ENCODE measurements around the gene ARID1B. TPM values are rescaled to one million over a fixed set of nuclear protein-coding genes. Genes with fewer than 3 reads are reported as not detected.

Gene ARID1B
- total and polyA plus RNA-seq, 2 of the 4 experiments (the other 2 are of a cell fraction) = 14.5 to 20.1 TPM

DNA sequence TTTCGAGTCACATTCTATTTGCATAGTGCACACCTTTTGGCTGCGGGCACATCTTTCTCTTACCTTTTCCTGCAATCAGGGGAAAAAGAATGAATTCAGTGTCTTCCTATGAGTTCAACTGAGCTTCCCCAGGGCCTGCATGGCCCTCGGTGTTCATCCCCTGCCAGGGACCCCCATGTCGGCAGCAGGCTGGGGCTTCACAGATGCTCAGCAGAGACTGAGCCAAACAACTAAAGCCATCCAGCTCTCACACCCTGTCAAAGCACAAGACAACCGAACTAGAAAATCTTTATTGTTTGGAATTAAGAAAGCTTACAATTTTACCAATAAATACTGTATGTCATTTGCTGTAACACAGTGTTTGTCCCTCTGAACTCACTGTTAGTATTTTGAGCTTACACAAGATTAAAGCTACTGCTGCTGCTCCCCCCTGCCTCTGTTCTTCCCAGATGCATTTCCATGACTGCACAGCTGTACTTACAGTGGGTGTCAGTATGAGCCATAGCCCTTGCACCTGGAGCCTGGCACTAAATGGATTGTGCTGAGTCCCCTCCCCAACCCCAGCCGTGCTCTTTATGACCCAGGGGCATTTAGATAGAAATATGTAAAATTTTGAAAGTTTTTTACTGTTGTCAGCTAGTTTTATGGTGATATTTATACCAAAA, 340.4 kb downstream of the ARID1B start:
- no peak overlapping the region for H3K9ac ChIP-seq (ENCODE audit: low read depth, low read length)
- H2BK120ac ChIP-seq (ENCODE audit: low read depth, low read length) = no peak overlapping the region
- no peak overlapping the region for H3K14ac ChIP-seq (replicated peaks; ENCODE audit: low read depth, low read length)
- no peak overlapping the region for H2AK9ac ChIP-seq (replicated peaks; ENCODE audit: low read depth, low read length, poor library complexity)
- H3K4ac ChIP-seq (ENCODE audit: low read depth, low read length) = no peak overlapping the region
- no peak overlapping the region for H3K4me2 ChIP-seq (ENCODE audit: low read depth, low read length)
- 100% methylated on average over 1 of the region's 6 CpGs; no CpG with 5 or more reads in 1 of the 2 experiments for WGBS, 2 experiments (ENCODE audit: extremely low coverage in 2 of 2, insufficient read length in 1 of 2)
- no peak overlapping the region for H4K5ac ChIP-seq (ENCODE audit: low read depth, low read length)
- peaks cover 8% of the 10 kb centered on the region; the same call in 1 of the 2 replicates for H3K9me1 ChIP-seq (ENCODE audit: insufficient read depth, low read length)
- peaks cover 7 to 15% of the 10 kb centered on the region in 2 experiments; a peak in 3 of 4 replicates for H3K79me1 ChIP-seq (ENCODE audit: low read depth in 1 of 2, low read length in 2 of 2)
- in situ Hi-C loops (cut with MboI; ENCODE audit: low sequenced_read_pairs) (no loop called here), dilution Hi-C loops (cut with HindIII; ENCODE audit: low sequenced_read_pairs, unreplicated experiment) (no loop called here), intact Hi-C loops (cut with micrococcal nuclease) (no loop called here)
- ChIA-PET CTCF (no interaction called here), POLR2A (ENCODE audit: unreplicated experiment) (no interaction called here)
- no peak overlapping the region for H2AFZ ChIP-seq (replicated peaks; ENCODE audit: low read length, poor library complexity)
- no peak for TF ChIP-seq NFE2L2 (IDR thresholded peaks at IDR 0.05; ENCODE audit: low read depth, low read length)
- no peak for TF ChIP-seq BHLHE40 (IDR thresholded peaks at IDR 0.05; ENCODE audit: low read depth, low read length)
- no peak for TF ChIP-seq MAZ (IDR thresholded peaks at IDR 0.05; ENCODE audit: borderline replicate concordance, low read depth, low read length)
- no peaks in the 10 kb centered on the region for H3K4me1 ChIP-seq (ENCODE audit: control insufficient read depth, insufficient read depth, low read length)
- no peaks in the 10 kb centered on the region for H4K20me1 ChIP-seq (ENCODE audit: insufficient read depth, low read length)
- no peak overlapping the region for H3K4me3 ChIP-seq (ENCODE audit: insufficient read depth, low read depth, low read length)
- no peak overlapping the region for H2BK20ac ChIP-seq (ENCODE audit: low read depth, low read length)
- H2BK5ac ChIP-seq (ENCODE audit: low read depth, low read length, poor library complexity, severe bottlenecking) = no peak overlapping the region
- H3K36me3 ChIP-seq (ENCODE audit: control insufficient read depth, insufficient read depth, low read length) = peaks cover 7% of the 10 kb centered on the region
- no TSS peak for BruUV-seq (replicated peaks)
- H3K56ac ChIP-seq (ENCODE audit: extremely low read depth, insufficient read depth, low read length) = no peak overlapping the region
- peak; percentile 14 for DNase-seq
- no peaks in the 10 kb centered on the region for H3K9me3 ChIP-seq (ENCODE audit: control insufficient read depth, insufficient read depth, low read length)
- H3K23ac ChIP-seq (ENCODE audit: low read depth, low read length) = no peak overlapping the region
- no peak for ATAC-seq (ENCODE audit: low read depth)
- H3K27me3 ChIP-seq (ENCODE audit: control insufficient read depth, insufficient read depth, low read length) = no peaks in the 10 kb centered on the region
- no peak overlapping the region for H3K18ac ChIP-seq (ENCODE audit: low read depth, low read length)
- H2BK15ac ChIP-seq (ENCODE audit: low read depth, low read length) = no peak overlapping the region
- no peak overlapping the region for H4K91ac ChIP-seq (ENCODE audit: insufficient read depth, low read depth, low read length)
- H2AK5ac ChIP-seq (ENCODE audit: low read depth, low read length) = no peak overlapping the region
- no peak overlapping the region for H3K27ac ChIP-seq (ENCODE audit: insufficient read depth, low read length)
- no peak overlapping the region for H4K8ac ChIP-seq (ENCODE audit: low read depth in 2 of 2, low read length in 2 of 2)

Data from IMR-90 (cell line).